Measurements from ENCODE around the gene PSMA2.
A peak's percentile ranks its signal among the peaks of the same experiment; 100 is the strongest.

Gene PSMA2

GRCh38 chr7:42931834-42932651 is at the start of gene PSMA2, which contains the start of gene MRPL32:
Gene PSMA2 (minus strand): TSS chr7:42932174. CDS start chr7:42932158, 16 bp downstream.
Gene MRPL32 (plus strand): TSS chr7:42932376. CDS start chr7:42932387, 11 bp downstream.
- peak; percentile 98 for DNase-seq

GRCh38 chr7:42981601-42982000 is 49.6 kb upstream of the PSMA2 start:
- peak in 1 of 2 donors; percentile 32 for DNase-seq

DNA sequence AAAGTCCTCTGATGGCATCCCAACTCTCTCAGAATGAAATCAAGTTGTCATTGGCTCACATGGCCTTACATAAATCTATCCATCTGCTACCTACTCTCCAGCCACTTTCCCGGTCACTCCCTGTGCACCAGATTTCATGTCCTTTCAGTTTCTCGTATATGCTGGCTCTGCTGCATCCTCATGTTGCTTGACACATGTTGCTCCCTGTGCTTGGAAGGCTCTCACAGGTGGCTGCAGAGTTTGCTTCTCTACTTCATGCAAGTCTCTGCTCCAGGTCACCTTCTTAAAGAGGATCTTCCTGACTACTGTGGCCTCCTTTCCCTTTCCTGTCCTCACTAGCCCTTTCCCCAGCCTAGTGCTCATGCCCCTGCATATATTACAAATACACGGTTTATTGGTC is 48.5 kb upstream of the PSMA2 start:
- no peak for DNase-seq

GRCh38 chr7:42980084-42980483 is 48.1 kb upstream of the PSMA2 start:
- DNase-seq = no peak

DNA sequence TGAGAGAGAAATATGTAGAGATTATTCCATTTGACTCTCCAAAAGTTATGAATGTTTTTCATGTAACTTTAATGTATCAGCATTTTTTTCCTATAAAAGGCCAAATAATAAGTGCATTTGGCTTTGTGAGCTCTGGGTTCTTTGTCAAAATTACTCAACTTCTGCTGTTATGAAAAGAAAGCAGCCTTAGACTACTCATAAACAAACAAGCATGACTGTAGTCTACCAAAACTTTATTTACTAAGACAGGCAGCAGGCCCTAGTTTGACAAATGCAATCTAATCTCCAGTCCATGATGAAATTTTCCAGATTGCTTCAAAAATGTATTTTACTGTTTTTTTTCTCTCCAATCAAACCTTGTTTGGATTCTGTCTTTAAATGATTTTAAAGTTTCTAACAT is 46.5 kb upstream of the PSMA2 start:
- no peak for DNase-seq

GRCh38 chr7:42976371-42976770 is 44.4 kb upstream of the PSMA2 start:
- DNase-seq = no peak

DNA sequence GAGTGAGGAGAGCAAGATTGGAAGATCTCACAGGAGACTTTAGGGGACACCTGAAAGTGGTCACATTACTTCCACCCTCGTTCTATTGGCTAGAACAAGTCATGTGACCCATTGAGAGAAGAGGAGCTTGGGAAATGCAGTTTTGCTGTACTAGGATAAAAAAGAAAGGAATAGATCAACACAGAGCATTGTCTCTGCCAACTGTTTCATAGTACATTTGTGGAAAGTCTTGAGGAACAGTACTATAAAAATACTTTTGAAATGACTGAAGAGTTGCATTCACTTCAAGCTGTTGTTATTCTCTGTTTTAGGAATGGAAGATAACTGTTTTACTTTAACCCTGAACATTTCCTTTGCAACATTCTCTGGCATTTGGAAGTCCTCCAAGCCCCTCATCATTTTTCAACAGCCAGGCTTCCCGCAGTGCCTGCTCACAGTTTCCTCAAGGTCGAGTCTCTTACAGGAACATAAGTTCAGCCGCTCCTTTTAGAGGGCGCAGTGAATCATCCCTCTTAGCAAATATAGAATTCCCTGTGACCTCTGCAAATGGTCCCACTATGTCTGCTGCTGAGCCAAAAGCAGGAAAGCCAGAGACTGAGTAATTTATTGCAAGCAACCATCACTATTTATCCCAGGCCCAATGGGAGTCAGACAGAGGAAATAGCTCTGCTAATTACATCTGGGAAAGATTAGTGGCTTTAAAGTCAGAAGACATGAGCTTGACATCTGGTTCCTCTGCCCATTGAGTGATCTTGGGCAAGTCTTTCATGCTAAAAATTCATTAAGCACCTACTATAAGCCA is 40.9 kb upstream of the PSMA2 start:
- no peak for DNase-seq

GRCh38 chr7:42967391-42967790 is 35.4 kb upstream of the PSMA2 start:
- DNase-seq = no peak

- peak; percentile 27 to 38 for DNase-seq
Measured at GRCh38 chr7:42964849-42965805, 33.2 kb upstream of the PSMA2 start.

GRCh38 chr7:42964293-42964692 is 32.3 kb upstream of the PSMA2 start:
- no peak for DNase-seq

DNA sequence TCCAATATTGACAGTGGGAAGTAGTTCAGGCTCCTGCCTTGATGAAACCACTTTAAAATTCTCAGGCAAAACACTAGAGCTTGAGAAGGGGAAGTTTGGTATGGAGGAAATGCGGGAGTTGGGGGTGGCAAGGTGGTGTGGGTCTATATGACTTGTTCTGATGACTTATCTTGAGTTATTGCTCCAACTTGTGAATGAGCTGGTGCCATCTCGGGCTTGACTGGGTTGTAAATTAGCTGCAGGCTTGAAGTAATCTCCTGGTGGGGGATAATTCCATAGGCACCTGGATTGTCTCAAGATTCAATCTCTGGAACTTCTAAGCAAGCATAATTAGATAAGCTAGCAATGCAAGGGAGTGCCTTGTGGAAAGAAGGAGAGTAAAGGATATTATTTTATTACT is 29.2 kb upstream of the PSMA2 start:
- DNase-seq = peak; percentile 6 to 47

GRCh38 chr7:42960762-42961161 is 28.8 kb upstream of the PSMA2 start:
- DNase-seq = peak in 1 of 2 donors; percentile 29

- DNase-seq = no peak
Measured at GRCh38 chr7:42959549-42959948, 27.6 kb upstream of the PSMA2 start.

- DNase-seq = no peak
Measured at GRCh38 chr7:42956062-42956461, 24.1 kb upstream of the PSMA2 start.

- peak; percentile 66 to 87 for DNase-seq
Measured at GRCh38 chr7:42953994-42954393, 22.0 kb upstream of the PSMA2 start.

GRCh38 chr7:42952328-42952727 is 20.4 kb upstream of the PSMA2 start:
- no peak for DNase-seq

GRCh38 chr7:42950417-42950816 is 18.4 kb upstream of the PSMA2 start:
- no peak for DNase-seq

DNA sequence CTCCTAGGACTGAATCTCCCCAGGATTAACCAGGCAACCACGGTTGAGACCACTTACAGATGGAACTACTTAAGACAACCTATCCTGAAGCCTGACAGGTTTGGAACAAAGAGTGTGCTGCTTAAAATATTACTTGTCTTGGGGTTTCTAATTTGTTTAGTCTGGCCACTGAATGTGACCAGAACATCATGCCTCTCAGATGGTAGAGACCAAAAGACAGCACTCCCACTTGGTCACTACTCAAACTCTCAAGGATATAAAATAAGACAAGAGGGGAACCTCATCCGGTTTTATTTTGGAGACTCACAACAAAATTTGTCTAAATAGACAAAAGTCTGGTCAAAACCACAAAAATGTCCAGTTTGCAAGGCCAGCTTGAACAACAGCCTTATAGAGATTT is 15.5 kb upstream of the PSMA2 start:
- no peak for DNase-seq

GRCh38 chr7:42946627-42946950 is 14.6 kb upstream of the PSMA2 start:
- peak; percentile 36 to 65 for DNase-seq

GRCh38 chr7:42945821-42946626 is 14.1 kb upstream of the PSMA2 start:
- peak; percentile 20 to 55 for DNase-seq

- peak; percentile 60 to 91 for DNase-seq
Measured at GRCh38 chr7:42940985-42941847, 9.2 kb upstream of the PSMA2 start.

Measured in inflammatory macrophage treated with lipopolysaccharide for 1 hour (primary cell).